ENCODE data around the gene VENTX. TPM values are rescaled to one million over a fixed set of nuclear protein-coding genes. Genes with fewer than 3 reads are reported as not detected.

VENTX gene
- 0.17 TPM for polyA plus RNA-seq (2013)

- H3K27ac ChIP-seq (ENCODE audit: insufficient read depth in 1 of 2, low read depth in 1 of 2, low read length in 2 of 2, poor library complexity in 1 of 2, severe bottlenecking in 2 of 2), result no peak within 1 kb of the TSS
Observed at GRCh38 chr10:133237588-133238465, at the start of gene VENTX. VENTX (plus strand) TSS chr10:133237855; CDS start chr10:133237915, 60 bp downstream.

GRCh38 chr10:133187906-133188681 lies 49.6 kb upstream of the VENTX start:
- Histone ChIP-seq H3K9me3 (ENCODE audit: control extremely low read depth in 1 of 5, control insufficient read depth in 4 of 5, insufficient read depth in 2 of 5, low read depth in 1 of 5, low read length in 4 of 5) (peaks cover 0 to 6% (median 1%) of the 10 kb centered on the region in 5 experiments), H3K36me3 (ENCODE audit: control insufficient read depth in 4 of 4, insufficient read depth in 4 of 4, low read length in 3 of 4) (no peaks in the 10 kb centered on the region), H3K27me3 (replicated peaks in 2 of 5; ENCODE audit: control insufficient read depth in 4 of 5, insufficient read depth in 5 of 5, low read length in 4 of 5) (peaks cover 0 to 16% (median 2%) of the 10 kb centered on the region in 5 experiments), H3K4me3 (ENCODE audit: control insufficient read depth in 1 of 7, extremely low read depth in 1 of 7, insufficient read depth in 4 of 7, low read depth in 2 of 7, low read length in 6 of 7) (no peak overlapping the region), H3K27ac (ENCODE audit: insufficient read depth in 1 of 2, low read depth in 1 of 2, low read length in 2 of 2, poor library complexity in 1 of 2, severe bottlenecking in 2 of 2) (no peak overlapping the region), H3K4me1 (ENCODE audit: control extremely low read depth in 1 of 4, control insufficient read depth in 4 of 4, insufficient read depth in 4 of 4, low read length in 3 of 4) (no peaks in the 10 kb centered on the region)
- 94% methylated on average over 30 of the region's 38 CpGs for WGBS (ENCODE audit: insufficient coverage)
- no peak for DNase-seq
- ChIA-PET POLR2A (no interaction called here), CTCF (interaction anchor here (1.5 kb wide), 1 partner anchor 9 kb away, joined by 5 read pairs; no protein-coding TSS in a partner anchor)

More at GRCh38 chr10:133237588-133238465, at the start of gene VENTX:
- ChIA-PET CTCF (interaction anchor here (0.6 to 2.2 kb wide), 2 partner anchors 11 to 41 kb away, joined by 3 to 7 read pairs; no protein-coding TSS in a partner anchor), POLR2A (interaction anchor here (0.9 kb wide), 1 partner anchor 38 kb away, joined by 4 read pairs; no protein-coding TSS in a partner anchor)
- no peak for DNase-seq
- H3K4me3 ChIP-seq (ENCODE audit: control insufficient read depth in 1 of 7, extremely low read depth in 1 of 7, insufficient read depth in 4 of 7, low read depth in 2 of 7, low read length in 6 of 7), result peak within 1 kb of the TSS in 5 of 7 experiments; percentile 17 to 61 (median 33)
- no peaks in the 10 kb centered on the region for H3K9me3 ChIP-seq (ENCODE audit: control extremely low read depth in 1 of 5, control insufficient read depth in 4 of 5, insufficient read depth in 2 of 5, low read depth in 1 of 5, low read length in 4 of 5)
- WGBS (ENCODE audit: insufficient coverage), result 49% methylated on average over 38 of the region's 60 CpGs
- H3K27me3 ChIP-seq (replicated peaks in 2 of 5; ENCODE audit: control insufficient read depth in 4 of 5, insufficient read depth in 5 of 5, low read length in 4 of 5), result peaks cover 0 to 59% (median 14%) of the 10 kb centered on the region in 5 experiments
- no peaks in the 10 kb centered on the region for H3K36me3 ChIP-seq (ENCODE audit: control insufficient read depth in 4 of 4, insufficient read depth in 4 of 4, low read length in 3 of 4)
- H3K4me1 ChIP-seq (ENCODE audit: control extremely low read depth in 1 of 4, control insufficient read depth in 4 of 4, insufficient read depth in 4 of 4, low read length in 3 of 4), result peaks cover 0 to 58% (median 45%) of the 10 kb centered on the region in 4 experiments

GRCh38 chr10:133189256-133189655 lies 48.4 kb upstream of the VENTX start:
- WGBS (ENCODE audit: insufficient coverage), result 94% methylated on average over 21 of the region's 22 CpGs
- H3K27ac ChIP-seq (ENCODE audit: insufficient read depth in 1 of 2, low read depth in 1 of 2, low read length in 2 of 2, poor library complexity in 1 of 2, severe bottlenecking in 2 of 2), result no peak overlapping the region
- no peak overlapping the region for H3K4me3 ChIP-seq (ENCODE audit: control insufficient read depth in 1 of 7, extremely low read depth in 1 of 7, insufficient read depth in 4 of 7, low read depth in 2 of 7, low read length in 6 of 7)
- CTCF ChIA-PET, result no interaction called here
- peaks cover 0 to 10% (median 3%) of the 10 kb centered on the region in 5 experiments for H3K9me3 ChIP-seq (ENCODE audit: control extremely low read depth in 1 of 5, control insufficient read depth in 4 of 5, insufficient read depth in 2 of 5, low read depth in 1 of 5, low read length in 4 of 5)
- no peak for DNase-seq
- no peaks in the 10 kb centered on the region for H3K36me3 ChIP-seq (ENCODE audit: control insufficient read depth in 4 of 4, insufficient read depth in 4 of 4, low read length in 3 of 4)
- POLR2A ChIA-PET, result no interaction called here
- H3K4me1 ChIP-seq (ENCODE audit: control extremely low read depth in 1 of 4, control insufficient read depth in 4 of 4, insufficient read depth in 4 of 4, low read length in 3 of 4), result no peaks in the 10 kb centered on the region
- peaks cover 0 to 13% (median 2%) of the 10 kb centered on the region in 5 experiments for H3K27me3 ChIP-seq (replicated peaks in 2 of 5; ENCODE audit: control insufficient read depth in 4 of 5, insufficient read depth in 5 of 5, low read length in 4 of 5)

- DNase-seq, result no peak
- Histone ChIP-seq H3K36me3 (ENCODE audit: control insufficient read depth in 4 of 4, insufficient read depth in 4 of 4, low read length in 3 of 4) (no peaks in the 10 kb centered on the region), H3K4me1 (ENCODE audit: control extremely low read depth in 1 of 4, control insufficient read depth in 4 of 4, insufficient read depth in 4 of 4, low read length in 3 of 4) (no peaks in the 10 kb centered on the region), H3K9me3 (ENCODE audit: control extremely low read depth in 1 of 5, control insufficient read depth in 4 of 5, insufficient read depth in 2 of 5, low read depth in 1 of 5, low read length in 4 of 5) (peaks cover 0 to 11% (median 3%) of the 10 kb centered on the region in 5 experiments), H3K27ac (ENCODE audit: insufficient read depth in 1 of 2, low read depth in 1 of 2, low read length in 2 of 2, poor library complexity in 1 of 2, severe bottlenecking in 2 of 2) (no peak overlapping the region), H3K4me3 (ENCODE audit: control insufficient read depth in 1 of 7, extremely low read depth in 1 of 7, insufficient read depth in 4 of 7, low read depth in 2 of 7, low read length in 6 of 7) (no peak overlapping the region), H3K27me3 (replicated peaks in 2 of 5; ENCODE audit: control insufficient read depth in 4 of 5, insufficient read depth in 5 of 5, low read length in 4 of 5) (peaks cover 0 to 13% (median 2%) of the 10 kb centered on the region in 5 experiments)
- 98% methylated on average over 10 of the region's 14 CpGs for WGBS (ENCODE audit: insufficient coverage)
- ChIA-PET CTCF (no interaction called here), POLR2A (no interaction called here)
Observed at GRCh38 chr10:133189726-133190125, 47.9 kb upstream of the VENTX start.

DNA sequence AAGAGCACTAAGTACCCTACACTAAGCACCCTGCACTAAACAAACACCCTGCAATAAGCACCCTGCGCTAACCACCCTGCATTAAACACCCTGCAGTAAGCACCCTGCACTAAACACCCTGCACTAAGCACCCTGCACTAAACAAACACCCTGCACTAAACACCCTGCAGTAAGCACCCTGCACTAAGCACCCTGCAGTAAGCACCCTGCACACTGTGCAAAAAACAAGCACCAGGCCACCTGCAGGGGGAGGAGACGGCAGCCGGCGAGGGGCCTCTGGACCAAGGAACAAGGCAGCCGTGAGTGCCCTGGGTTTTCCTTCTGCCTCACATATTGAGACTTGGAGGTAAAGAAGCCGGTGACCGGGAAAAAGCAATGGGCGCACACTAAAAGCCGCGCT lies 47.4 kb upstream of the VENTX start:
- H3K9me3 ChIP-seq (ENCODE audit: control extremely low read depth in 1 of 5, control insufficient read depth in 4 of 5, insufficient read depth in 2 of 5, low read depth in 1 of 5, low read length in 4 of 5), result peaks cover 0 to 13% (median 3%) of the 10 kb centered on the region in 5 experiments
- DNase-seq, result no peak
- POLR2A ChIA-PET, result no interaction called here
- H3K27me3 ChIP-seq (replicated peaks in 2 of 5; ENCODE audit: control insufficient read depth in 4 of 5, insufficient read depth in 5 of 5, low read length in 4 of 5), result peaks cover 0 to 13% (median 2%) of the 10 kb centered on the region in 5 experiments
- no peaks in the 10 kb centered on the region for H3K36me3 ChIP-seq (ENCODE audit: control insufficient read depth in 4 of 4, insufficient read depth in 4 of 4, low read length in 3 of 4)
- no peaks in the 10 kb centered on the region for H3K4me1 ChIP-seq (ENCODE audit: control extremely low read depth in 1 of 4, control insufficient read depth in 4 of 4, insufficient read depth in 4 of 4, low read length in 3 of 4)
- CTCF ChIA-PET, result no interaction called here
- H3K27ac ChIP-seq (ENCODE audit: insufficient read depth in 1 of 2, low read depth in 1 of 2, low read length in 2 of 2, poor library complexity in 1 of 2, severe bottlenecking in 2 of 2), result no peak overlapping the region
- 98% methylated on average over 9 of the region's 10 CpGs for WGBS (ENCODE audit: insufficient coverage)
- no peak overlapping the region for H3K4me3 ChIP-seq (ENCODE audit: control insufficient read depth in 1 of 7, extremely low read depth in 1 of 7, insufficient read depth in 4 of 7, low read depth in 2 of 7, low read length in 6 of 7)

GRCh38 chr10:133191651-133192050 lies 46.0 kb upstream of the VENTX start:
- POLR2A ChIA-PET, result interaction anchor here (0.7 kb wide), 1 partner anchor 75 kb away, joined by 3 read pairs; no protein-coding TSS in a partner anchor
- Histone ChIP-seq H3K9me3 (ENCODE audit: control extremely low read depth in 1 of 5, control insufficient read depth in 4 of 5, insufficient read depth in 2 of 5, low read depth in 1 of 5, low read length in 4 of 5) (peaks cover 0 to 13% (median 3%) of the 10 kb centered on the region in 5 experiments), H3K27ac (ENCODE audit: insufficient read depth in 1 of 2, low read depth in 1 of 2, low read length in 2 of 2, poor library complexity in 1 of 2, severe bottlenecking in 2 of 2) (no peak overlapping the region), H3K36me3 (ENCODE audit: control insufficient read depth in 4 of 4, insufficient read depth in 4 of 4, low read length in 3 of 4) (no peaks in the 10 kb centered on the region), H3K27me3 (replicated peaks in 2 of 5; ENCODE audit: control insufficient read depth in 4 of 5, insufficient read depth in 5 of 5, low read length in 4 of 5) (peaks cover 0 to 13% (median 2%) of the 10 kb centered on the region in 5 experiments), H3K4me1 (ENCODE audit: control extremely low read depth in 1 of 4, control insufficient read depth in 4 of 4, insufficient read depth in 4 of 4, low read length in 3 of 4) (no peaks in the 10 kb centered on the region), H3K4me3 (ENCODE audit: control insufficient read depth in 1 of 7, extremely low read depth in 1 of 7, insufficient read depth in 4 of 7, low read depth in 2 of 7, low read length in 6 of 7) (no peak overlapping the region)
- 92% methylated on average over 4 of the region's 4 CpGs for WGBS (ENCODE audit: insufficient coverage)
- no peak for DNase-seq
- CTCF ChIA-PET, result no interaction called here
